Panc1 (cell line): ENCODE data around the gene PRLR. TPM values are rescaled to one million over a fixed set of nuclear protein-coding genes. Genes with fewer than 3 reads are reported as not detected.
"Not testable (repeated sequence)": the region's sequence is repeated elsewhere in the genome, so short reads cannot be mapped to it uniquely, and the experiment has no call there.

Experiments
- ATAC-seq: fragments of 200-7000 bp; cut with Tn5 transposase; 2 replicates; pipeline ENCODE4 v1.9.1; 2020; ENCODE audit warnings: mild to moderate bottlenecking, moderate library complexity
- BruUV-seq: library from RNA; stranded (reverse); fragments of 400-500 nt; replicated peaks from 2 replicates; lab custom pipeline; 2021; lab: Mats Ljungman, UMichigan
- CTCF ChIA-PET: fragments of 300-600 bp; sonication (Branson Sonifier 250); formaldehyde crosslinking; loops from one replicate; lab custom pipeline; 2022; ENCODE audit warnings: antibody characterized with exemption; lab: Charles Lee
- POLR2A ChIA-PET: fragments of 300-600 bp; sonication (Branson Sonifier 250); formaldehyde crosslinking; loops from one replicate; lab custom pipeline; 2022; ENCODE audit warnings: antibody characterized with exemption; lab: Charles Lee
- DNase-seq: peaks from one replicate; pipeline ENCODE4 v3.0.0-alpha.2; 2010; ENCODE audit warnings: low read depth, low spot score
- H3K27ac ChIP-seq: 2 replicates; pipeline ENCODE4 v1.5.1; 2011; ENCODE audit warnings: mild to moderate bottlenecking, low read length, inconsistent platforms
- H3K27me3 ChIP-seq: fragments of 200-500 bp; sonication (Bioruptor generic); 2 replicates; pipeline ENCODE4 v1.6.0; 2014; ENCODE audit warnings: low read length, inconsistent platforms; ENCODE audit not compliant: control insufficient read depth, insufficient read depth
- H3K36me3 ChIP-seq: fragments of 200-500 bp; sonication (Bioruptor generic); 2 replicates; pipeline ENCODE4 v1.5.1; 2014; ENCODE audit warnings: inconsistent platforms, mild to moderate bottlenecking, low read length, moderate library complexity; ENCODE audit not compliant: control insufficient read depth, insufficient read depth
- H3K4me1 ChIP-seq: 2 replicates; pipeline ENCODE4 v1.5.1; 2011; ENCODE audit warnings: inconsistent platforms, mild to moderate bottlenecking, low read length, moderate library complexity; ENCODE audit not compliant: control insufficient read depth, insufficient read depth
- H3K4me3 ChIP-seq, 2 experiments: 2 replicates each; pipeline ENCODE4 v1.5.1; 2011 to 2012; ENCODE audit warnings: low read depth in 2 of 2, low read length in 2 of 2, mild to moderate bottlenecking in 2 of 2, inconsistent platforms in 1 of 2, moderate library complexity in 1 of 2
- H3K9me3 ChIP-seq: fragments of 200-500 bp; sonication (Bioruptor generic); 2 replicates; pipeline ENCODE4 v1.5.1; 2014; ENCODE audit warnings: low read depth, mild to moderate bottlenecking, inconsistent platforms, low read length, moderate library complexity; ENCODE audit not compliant: control insufficient read depth, insufficient read depth
- CTCF ChIP-seq: fragments of 450-650 bp; IDR thresholded peaks from 2 replicates; pipeline ENCODE4 v1.5.1; 2017; ENCODE audit warnings: mild to moderate bottlenecking
- POLR2AphosphoS5 ChIP-seq: IDR thresholded peaks from 2 replicates; pipeline ENCODE4 v1.6.1; 2012; ENCODE audit warnings: mild to moderate bottlenecking, low read depth, low read length, moderate library complexity
- SIN3A ChIP-seq: IDR thresholded peaks from 2 replicates; pipeline ENCODE4 v1.6.1; 2012; ENCODE audit warnings: low read depth, mild to moderate bottlenecking, low read length, moderate library complexity, borderline replicate concordance; ENCODE audit not compliant: insufficient read depth
- TCF7L2 ChIP-seq: IDR thresholded peaks from 2 replicates; pipeline ENCODE4 v1.6.1; 2011; ENCODE audit warnings: mild to moderate bottlenecking, low read depth, low read length, inconsistent platforms
- in situ Hi-C: cut with HindIII; loops from 2 replicates; pipeline ENCODE4 v1.10.0; 2016; ENCODE audit warnings: low sequenced_read_pairs, low pct_unique_long_range_greater_than_20kb
- intact Hi-C: fragments of 100-400 bp; cut with micrococcal nuclease; formaldehyde crosslinking; loops from one replicate; pipeline ENCODE4 v1.10.0; 2022; ENCODE audit not compliant: unreplicated experiment
- total RNA-seq: library from RNA; stranded (reverse); gene quantifications from one replicate; pipeline ENCODE4 v1.2.1, GENCODE V29; 2021; ENCODE audit not compliant: unreplicated experiment
- TF ChIP-seq, protein P1 (sequence below), 2 experiments: IDR thresholded peaks; 2 replicates each; pipeline ENCODE4 v1.6.1; 2011 to 2012; ENCODE audit warnings: low read depth in 2 of 2, control low read depth in 1 of 2, low read length in 1 of 2, mild to moderate bottlenecking in 1 of 2, moderate library complexity in 1 of 2; ENCODE audit not compliant: insufficient read depth in 1 of 2

PRLR gene
- total RNA-seq, 1 experiment from 2014 or later: 0.46 TPM

DNA sequence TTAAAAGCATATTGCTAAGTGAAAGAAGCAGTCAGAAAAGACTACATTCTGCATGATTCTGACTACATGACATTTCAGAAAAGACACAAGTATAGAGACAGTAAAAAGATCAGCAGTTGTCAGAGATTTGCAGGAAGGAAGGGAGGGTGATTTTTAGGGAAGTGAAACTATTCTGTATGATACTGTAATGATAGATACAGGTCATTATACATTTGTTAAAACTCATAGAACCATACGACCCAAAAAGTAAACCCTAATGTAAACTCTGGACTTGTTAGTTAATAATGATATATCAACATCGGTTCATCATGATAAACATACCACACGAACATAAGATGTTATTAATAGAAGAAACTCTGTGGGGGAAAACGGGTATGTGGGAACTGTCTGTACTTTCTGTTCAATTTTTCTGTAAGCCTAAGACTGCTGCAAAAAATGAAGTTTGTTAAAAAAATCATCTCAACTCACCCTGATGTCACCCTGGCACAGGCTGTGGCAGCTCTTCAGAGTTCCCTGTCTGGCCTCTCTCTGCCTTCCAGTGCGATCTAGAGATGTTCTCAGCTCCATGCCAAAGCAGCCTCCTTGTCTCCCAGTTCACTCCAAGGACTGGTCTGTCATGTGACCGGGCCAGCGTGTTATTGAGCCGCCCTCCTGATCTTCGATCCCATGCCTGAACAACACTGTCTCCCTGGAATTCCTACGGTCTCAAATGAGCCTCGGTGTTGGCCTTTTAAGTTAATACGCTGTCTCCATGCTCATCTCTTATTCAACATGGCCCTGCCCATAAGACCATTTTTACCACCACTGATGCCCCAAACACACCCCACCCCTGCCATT is 35.4 kb downstream of the PRLR start:
- BruUV-seq: no TSS peak
- DNase-seq: no peak
- POLR2A ChIA-PET: no interaction called here
- ATAC-seq: no peak
- no peak overlapping the region for H3K27ac ChIP-seq
- in situ Hi-C loops (no loop called here), intact Hi-C loops (no loop called here)
- no peaks in the 10 kb centered on the region for H3K36me3 ChIP-seq
- no peak overlapping the region for H3K4me3 ChIP-seq
- CTCF ChIA-PET: no interaction called here
- H3K27me3 ChIP-seq: peaks cover 2% of the 10 kb centered on the region; the same call in 1 of the 2 replicates
- no peaks in the 10 kb centered on the region for H3K9me3 ChIP-seq
- H3K4me1 ChIP-seq: no peaks in the 10 kb centered on the region
- TF ChIP-seq, protein P1, sequence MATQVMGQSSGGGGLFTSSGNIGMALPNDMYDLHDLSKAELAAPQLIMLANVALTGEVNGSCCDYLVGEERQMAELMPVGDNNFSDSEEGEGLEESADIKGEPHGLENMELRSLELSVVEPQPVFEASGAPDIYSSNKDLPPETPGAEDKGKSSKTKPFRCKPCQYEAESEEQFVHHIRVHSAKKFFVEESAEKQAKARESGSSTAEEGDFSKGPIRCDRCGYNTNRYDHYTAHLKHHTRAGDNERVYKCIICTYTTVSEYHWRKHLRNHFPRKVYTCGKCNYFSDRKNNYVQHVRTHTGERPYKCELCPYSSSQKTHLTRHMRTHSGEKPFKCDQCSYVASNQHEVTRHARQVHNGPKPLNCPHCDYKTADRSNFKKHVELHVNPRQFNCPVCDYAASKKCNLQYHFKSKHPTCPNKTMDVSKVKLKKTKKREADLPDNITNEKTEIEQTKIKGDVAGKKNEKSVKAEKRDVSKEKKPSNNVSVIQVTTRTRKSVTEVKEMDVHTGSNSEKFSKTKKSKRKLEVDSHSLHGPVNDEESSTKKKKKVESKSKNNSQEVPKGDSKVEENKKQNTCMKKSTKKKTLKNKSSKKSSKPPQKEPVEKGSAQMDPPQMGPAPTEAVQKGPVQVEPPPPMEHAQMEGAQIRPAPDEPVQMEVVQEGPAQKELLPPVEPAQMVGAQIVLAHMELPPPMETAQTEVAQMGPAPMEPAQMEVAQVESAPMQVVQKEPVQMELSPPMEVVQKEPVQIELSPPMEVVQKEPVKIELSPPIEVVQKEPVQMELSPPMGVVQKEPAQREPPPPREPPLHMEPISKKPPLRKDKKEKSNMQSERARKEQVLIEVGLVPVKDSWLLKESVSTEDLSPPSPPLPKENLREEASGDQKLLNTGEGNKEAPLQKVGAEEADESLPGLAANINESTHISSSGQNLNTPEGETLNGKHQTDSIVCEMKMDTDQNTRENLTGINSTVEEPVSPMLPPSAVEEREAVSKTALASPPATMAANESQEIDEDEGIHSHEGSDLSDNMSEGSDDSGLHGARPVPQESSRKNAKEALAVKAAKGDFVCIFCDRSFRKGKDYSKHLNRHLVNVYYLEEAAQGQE (IDR thresholded peaks at IDR 0.05; ENCODE audit: insufficient read depth in 1 of 2, low read depth in 2 of 2, low read length in 1 of 2): no peak
- no peak for TF ChIP-seq POLR2AphosphoS5
- no peak for TF ChIP-seq SIN3A
- no peak for TF ChIP-seq TCF7L2

- Histone ChIP-seq H3K27me3 (no peaks in the 10 kb centered on the region; the same call in 1 of the 2 replicates), H3K36me3 (no peaks in the 10 kb centered on the region), H3K4me3 (no peak overlapping the region), H3K4me1 (no peaks in the 10 kb centered on the region), H3K9me3 (no peaks in the 10 kb centered on the region), H3K27ac (no peak overlapping the region)
- DNase-seq (no peak), ATAC-seq (no peak)
- BruUV-seq: no TSS peak
- in situ Hi-C loops: no loop called here
- ChIA-PET POLR2A (no interaction called here), CTCF (no interaction called here)
- intact Hi-C loops: no loop called here
- TF ChIP-seq TCF7L2: no peak
- TF ChIP-seq, protein P1 (IDR thresholded peaks at IDR 0.05; ENCODE audit: insufficient read depth in 1 of 2, low read depth in 2 of 2, low read length in 1 of 2): no peak
- TF ChIP-seq POLR2AphosphoS5: no peak
- TF ChIP-seq CTCF: no peak
- TF ChIP-seq SIN3A: no peak
Measured at GRCh38 chr5:35192506-35192905, 37.8 kb downstream of the PRLR start.

- H3K36me3 ChIP-seq, H3K4me3 ChIP-seq, in situ Hi-C loops, intact Hi-C loops, CTCF ChIA-PET, ATAC-seq, DNase-seq, H3K27ac ChIP-seq, H3K4me1 ChIP-seq, H3K9me3 ChIP-seq, H3K27me3 ChIP-seq, POLR2A ChIA-PET, BruUV-seq: not testable (repeated sequence)
Measured at GRCh38 chr5:35189801-35190200, 40.5 kb downstream of the PRLR start.
